Activated CD4-positive, alpha-beta T cell treated with anti-CD3 and anti-CD28 coated beads for 24 hours (primary cell): ENCODE measurements around the gene OR2A14.
"Not testable (repeated sequence)": the region's sequence is repeated elsewhere in the genome, so short reads cannot be mapped to it uniquely, and the experiment has no call there.

ENCODE experiments used
- DNase-seq, 2 donors: peaks; one replicate each; pipeline ENCODE4 v3.0.0-alpha.2; 2020; ENCODE audit warnings: low read depth in 2 of 2

OR2A14 gene, protein sequence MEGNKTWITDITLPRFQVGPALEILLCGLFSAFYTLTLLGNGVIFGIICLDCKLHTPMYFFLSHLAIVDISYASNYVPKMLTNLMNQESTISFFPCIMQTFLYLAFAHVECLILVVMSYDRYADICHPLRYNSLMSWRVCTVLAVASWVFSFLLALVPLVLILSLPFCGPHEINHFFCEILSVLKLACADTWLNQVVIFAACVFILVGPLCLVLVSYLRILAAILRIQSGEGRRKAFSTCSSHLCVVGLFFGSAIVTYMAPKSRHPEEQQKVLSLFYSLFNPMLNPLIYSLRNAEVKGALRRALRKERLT

DNA sequence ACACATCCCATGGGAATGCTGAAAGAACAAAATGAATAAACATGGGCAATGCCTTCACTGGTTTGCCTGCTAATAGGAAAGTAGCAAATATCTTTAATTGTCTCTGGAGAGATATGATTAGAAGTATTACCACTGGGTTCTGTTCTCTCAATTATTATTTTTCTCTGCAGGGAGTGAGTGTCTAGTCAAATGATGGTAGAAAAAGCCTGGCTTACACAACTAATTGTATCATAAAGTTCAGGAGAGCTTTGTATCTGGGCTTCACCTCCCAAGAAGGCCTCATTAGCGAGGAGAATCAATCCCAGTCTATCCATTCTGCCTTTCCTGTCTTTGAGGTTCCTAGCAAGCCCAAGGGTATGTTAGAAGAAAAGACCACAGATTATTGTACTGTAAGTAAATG lies at the start of gene OR2A14:
TSS of gene OR2A14 (plus strand) at position 301 of the 400 bp plus-strand sequence. CDS start 5,937 bp downstream, outside the sequence.
- no peak for DNase-seq

DNA sequence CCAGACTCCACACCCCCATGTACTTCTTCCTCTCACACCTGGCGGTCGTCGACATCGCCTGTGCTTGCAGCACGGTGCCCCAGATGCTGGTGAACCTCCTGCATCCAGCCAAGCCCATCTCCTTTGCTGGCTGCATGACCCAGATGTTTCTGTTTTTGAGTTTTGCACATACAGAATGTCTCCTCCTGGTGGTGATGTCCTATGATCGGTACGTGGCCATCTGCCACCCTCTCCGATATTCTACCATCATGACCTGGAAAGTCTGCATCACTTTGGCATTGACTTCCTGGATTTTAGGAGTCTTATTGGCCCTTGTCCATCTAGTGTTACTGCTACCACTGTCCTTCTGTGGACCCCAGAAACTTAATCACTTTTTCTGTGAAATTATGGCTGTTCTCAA lies 48.6 kb upstream of the OR2A14 start:
- no peak for DNase-seq

DNA sequence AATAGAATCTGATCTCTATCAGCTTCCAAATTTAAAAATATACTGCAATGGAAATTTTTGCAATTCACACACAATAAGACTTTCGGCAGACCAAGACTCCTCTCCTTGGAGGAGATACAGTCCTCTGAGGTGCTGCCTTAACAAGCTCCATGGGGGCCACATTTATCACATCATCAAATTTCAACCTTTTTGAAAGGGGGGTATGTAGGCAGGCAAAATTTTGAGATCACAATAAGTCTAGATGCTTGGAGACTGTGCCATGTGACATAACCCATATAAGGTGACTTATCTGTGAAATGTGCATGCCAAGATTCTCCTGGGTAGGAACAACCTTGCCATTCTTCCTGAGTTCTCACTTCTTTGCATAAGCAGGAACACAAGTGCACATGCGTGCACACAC lies 37.0 kb upstream of the OR2A14 start, which contains the start of gene OR2A12:
TSS of gene OR2A12 (plus strand) at position 301 of the 400 bp plus-strand sequence. CDS start 8,830 bp downstream, outside the sequence.
- no peak for DNase-seq

DNA sequence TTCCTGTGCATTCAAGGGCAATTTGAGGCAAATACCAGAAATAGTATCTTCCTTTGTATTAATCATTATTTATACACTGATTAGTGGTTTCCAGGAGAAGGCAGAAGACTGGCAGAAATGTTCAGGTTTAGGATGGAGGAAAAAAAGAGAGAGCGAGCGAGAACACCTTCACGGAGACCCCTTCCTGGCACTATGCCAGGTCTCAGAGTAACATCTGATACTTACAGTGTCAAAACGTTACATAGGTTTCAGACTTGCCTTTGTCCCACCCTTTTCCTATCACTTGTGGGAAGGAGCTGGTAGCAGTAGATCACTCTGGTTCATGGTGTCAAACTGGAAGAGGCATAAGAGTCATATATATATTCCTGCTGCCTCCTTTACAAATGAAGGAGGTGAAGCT lies 36.2 kb upstream of the OR2A14 start:
- DNase-seq, result no peak

DNA sequence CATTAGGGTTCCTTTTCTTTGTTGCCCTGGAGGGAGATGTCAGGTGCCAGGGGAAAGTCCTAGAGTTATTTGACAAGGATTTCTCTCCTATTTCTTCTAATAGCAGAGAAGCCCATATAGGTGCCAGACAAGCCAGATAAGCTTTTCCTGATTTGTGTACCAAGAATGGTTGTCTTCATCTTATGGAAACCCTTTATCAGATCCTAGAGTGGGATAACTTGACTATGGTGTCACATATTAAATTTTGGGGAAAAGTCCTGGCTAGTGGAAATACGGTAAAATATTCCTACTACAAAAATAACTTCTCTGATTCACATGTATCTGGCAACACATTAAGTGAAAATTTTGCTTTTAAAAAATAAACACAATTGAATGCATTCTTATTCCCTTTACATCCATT lies 35.7 kb upstream of the OR2A14 start:
- DNase-seq, result no peak

DNA sequence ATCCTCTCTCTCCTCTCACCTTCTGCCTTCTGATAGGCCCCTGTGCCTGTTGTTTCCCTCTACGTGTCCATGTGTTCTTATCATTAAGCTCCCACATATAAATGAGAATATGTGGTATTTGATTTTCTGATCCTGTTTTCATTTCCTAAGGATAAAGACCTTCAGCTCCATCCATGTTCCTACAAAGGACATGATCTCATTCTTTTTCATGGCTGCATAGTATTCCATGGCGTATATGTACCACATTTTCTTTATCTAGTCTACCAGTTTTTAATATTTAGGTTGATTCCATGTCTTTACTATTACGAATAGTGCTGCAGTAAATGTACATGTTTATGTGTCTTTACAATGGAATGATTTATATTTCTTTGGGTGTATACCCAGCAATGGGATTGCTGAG lies 32.3 kb upstream of the OR2A14 start:
- no peak for DNase-seq

DNA sequence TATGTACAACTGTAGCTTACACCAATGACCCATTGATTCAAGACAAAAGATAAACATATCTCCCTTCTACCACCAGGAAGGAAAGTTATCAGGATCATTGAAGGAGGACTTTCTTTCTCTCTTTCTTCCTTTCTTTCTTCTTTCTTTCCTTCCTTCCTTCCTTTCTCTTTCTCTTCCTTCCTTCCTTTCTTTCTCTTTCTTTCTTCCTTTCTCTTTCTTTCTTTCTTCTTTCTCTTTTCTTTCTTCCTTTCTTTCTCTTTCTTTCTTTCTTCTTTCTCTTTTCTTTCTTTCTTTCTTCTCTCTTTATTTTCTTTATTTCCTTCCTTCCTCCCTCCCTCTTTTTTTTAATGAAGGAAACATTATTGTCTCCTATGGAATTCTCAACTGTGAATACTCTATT lies 24.2 kb upstream of the OR2A14 start:
- DNase-seq, result no peak

DNA sequence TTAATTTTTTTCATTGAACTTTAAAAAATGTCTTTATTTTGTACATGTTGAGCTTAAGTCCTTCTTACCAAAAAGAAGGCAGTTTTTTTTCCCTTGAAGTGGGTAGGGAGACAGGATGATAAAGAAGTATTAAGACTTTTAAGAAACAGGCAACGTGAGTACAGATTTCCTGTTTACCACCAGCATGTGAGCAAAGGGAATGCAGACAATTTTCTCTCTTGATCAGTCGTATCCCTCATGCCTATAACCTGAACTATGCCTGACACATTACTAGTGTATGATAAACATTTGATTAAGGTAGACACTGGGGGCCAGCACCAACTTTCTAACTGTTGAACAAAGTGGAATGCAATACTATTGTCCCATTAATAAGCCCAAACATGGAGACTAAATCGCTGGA lies 22.4 kb upstream of the OR2A14 start:
- DNase-seq, result no peak

DNA sequence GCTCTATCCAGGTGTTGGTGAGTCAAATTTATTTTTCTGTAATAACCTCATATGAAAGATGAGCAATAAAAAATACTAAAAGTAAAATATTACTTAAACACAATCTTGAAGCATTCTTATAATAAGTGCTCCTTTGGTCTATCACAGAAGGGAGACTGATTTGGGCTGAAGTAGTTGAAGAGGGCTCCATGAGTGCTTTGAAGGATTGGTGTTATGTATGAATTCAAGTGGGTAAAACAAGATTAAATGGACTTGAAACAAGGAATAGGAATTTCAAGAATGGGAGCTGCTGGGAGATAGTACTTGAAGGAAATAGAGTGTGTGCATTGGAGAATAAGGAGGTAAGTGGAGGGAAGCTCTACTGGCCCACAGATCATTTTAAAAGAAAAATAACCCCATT lies 20.9 kb upstream of the OR2A14 start:
- DNase-seq, result no peak

DNA sequence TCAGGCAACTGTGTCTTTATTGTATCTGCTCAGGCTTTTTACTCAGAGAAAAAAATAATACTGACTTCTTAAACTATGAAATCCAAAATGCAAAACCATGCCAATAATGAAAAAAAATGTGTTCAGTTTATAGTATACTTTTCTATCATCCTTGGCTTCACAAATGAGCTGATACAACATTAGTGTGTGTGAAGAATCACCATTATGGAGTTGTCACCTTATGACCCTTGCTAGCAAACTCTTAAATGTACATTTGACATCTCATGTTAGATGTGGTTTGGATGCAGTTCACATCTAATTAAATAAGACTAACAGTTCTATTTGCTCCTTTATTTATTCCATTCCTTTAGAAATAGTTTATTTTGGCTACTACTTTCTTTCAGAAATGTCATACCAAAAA lies 17.8 kb upstream of the OR2A14 start:
- no peak for DNase-seq

DNA sequence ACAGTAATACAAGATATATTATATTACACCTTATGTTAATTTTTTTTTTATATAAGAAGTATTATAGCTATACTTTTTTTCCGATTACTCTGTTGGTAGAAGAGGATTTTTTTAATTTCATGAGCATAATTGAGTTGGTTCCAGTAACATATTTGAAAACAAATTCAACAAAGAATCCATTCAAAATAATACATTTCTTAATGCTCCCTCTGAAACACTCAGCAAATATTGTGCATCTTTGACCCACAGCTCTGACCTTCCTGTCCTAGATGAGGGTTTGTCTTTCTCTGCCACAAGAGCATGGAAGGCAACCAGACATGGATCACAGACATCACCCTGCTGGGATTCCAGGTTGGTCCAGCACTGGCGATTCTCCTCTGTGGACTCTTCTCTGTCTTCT lies 13.7 kb upstream of the OR2A14 start, which contains the start of gene OR2A2:
TSS of gene OR2A2 (plus strand) at position 301 of the 400 bp plus-strand sequence. CDS start at position 301, 0 bp downstream.
- no peak for DNase-seq

DNA sequence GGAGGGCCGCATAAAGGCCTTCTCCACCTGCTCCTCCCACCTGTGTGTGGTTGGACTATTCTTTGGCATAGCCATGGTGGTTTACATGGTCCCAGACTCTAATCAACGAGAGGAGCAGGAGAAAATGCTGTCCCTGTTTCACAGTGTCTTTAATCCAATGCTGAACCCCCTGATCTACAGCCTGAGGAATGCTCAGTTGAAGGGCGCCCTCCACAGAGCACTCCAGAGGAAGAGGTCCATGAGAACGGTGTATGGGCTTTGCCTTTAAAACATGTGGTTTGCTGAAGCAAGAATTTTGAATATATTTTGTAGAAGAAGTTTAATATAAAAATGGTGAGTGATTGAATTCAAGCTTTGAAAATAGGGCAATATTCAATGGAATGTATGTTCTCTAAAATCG lies 12.7 kb upstream of the OR2A14 start:
- no peak for DNase-seq

DNA sequence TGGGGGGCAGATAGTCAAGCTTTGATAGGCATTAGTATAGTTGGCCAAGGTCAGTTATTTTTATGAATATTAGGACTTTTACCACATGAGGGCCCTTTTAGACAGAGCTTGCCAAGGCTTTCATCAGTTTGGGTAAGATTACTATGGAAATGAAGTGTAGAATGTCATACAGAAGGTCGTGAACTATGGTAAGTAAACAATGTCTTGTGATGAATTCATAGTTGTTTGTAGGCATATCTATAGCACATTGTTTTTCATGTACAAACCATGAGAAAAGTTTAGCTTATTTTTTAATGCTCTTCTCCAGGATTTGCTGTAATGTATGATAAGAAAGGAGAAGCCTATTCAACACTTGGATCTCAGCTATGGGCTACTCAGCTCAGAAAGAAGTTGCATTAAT lies 9.3 kb upstream of the OR2A14 start:
- no peak for DNase-seq

DNA sequence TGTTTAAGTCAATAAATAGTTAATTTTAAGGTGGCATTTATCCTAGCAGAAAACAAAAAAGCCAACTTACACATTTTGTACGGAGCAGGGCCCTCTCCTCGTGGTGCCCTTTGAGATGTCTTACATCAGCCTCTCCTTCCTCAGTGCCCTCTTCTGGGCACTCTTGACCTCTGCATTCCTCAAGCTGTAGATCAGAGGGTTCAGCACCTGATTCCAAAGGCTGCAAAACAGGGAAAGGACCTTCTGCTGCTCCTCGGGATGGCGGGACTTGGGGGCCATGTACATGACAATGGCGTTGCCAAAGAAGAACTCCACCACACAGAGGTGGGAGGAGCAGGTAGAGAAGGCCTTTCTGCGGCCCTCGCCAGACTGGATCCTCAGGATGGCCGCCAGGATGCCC lies 4.6 kb upstream of the OR2A14 start:
- DNase-seq, result no peak

DNA sequence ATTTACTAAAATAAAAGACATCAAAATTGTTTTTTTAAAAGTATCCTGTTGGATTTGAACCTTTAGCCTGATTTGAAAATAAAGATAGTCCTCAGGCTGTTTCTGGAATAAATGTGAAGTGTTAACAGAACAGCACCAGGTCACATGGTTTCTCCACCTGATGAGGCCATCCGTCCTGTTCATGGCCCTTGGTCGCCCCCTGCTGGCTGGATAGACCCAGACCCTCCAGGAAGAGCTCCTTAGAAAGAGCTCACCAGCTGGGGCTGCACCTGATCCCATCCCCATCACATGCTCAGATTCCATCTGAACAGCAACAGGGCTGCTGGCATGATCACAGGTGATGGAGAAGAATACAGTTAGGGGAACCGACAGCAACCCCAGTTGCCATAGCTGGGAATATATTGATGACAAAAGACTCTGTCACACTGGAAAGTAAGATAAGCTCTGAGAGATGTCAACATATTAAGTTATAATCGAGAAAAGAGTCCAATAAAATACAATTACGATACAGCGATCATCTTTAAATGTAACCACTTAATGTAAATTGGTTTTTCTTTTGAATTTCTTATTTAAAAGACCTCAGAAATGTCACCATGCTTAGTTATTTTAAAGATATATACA lies 4.8 kb downstream of the OR2A14 start:
- DNase-seq, result peak; percentile 86 to 94

DNA sequence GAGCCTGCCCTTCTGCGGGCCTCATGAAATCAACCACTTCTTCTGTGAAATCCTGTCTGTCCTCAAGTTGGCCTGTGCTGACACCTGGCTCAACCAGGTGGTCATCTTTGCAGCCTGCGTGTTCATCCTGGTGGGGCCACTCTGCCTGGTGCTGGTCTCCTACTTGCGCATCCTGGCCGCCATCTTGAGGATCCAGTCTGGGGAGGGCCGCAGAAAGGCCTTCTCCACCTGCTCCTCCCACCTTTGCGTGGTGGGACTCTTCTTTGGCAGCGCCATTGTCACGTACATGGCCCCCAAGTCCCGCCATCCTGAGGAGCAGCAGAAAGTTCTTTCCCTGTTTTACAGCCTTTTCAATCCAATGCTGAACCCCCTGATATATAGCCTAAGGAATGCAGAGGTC lies 6.6 kb downstream of the OR2A14 start:
- DNase-seq, result not testable (repeated sequence)

DNA sequence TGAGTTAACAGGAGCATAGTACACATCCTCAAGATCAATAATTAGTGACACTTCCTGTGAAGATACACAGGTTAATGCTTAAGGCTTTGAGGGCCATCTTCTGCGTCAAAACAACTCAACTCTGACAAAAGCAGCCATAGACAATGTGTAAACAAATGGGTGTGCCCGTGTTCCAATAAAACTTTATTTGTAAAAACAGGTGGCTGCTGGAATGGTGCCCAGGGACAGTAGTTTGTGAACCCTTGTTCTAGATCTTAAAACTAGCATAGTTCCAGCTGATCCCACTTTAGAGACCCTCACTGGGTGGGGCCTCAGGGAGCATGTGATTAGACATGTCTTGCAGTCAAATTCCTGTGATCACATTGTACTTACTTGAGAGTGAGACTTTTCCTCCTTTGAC lies 7.8 kb downstream of the OR2A14 start:
- DNase-seq, result no peak

DNA sequence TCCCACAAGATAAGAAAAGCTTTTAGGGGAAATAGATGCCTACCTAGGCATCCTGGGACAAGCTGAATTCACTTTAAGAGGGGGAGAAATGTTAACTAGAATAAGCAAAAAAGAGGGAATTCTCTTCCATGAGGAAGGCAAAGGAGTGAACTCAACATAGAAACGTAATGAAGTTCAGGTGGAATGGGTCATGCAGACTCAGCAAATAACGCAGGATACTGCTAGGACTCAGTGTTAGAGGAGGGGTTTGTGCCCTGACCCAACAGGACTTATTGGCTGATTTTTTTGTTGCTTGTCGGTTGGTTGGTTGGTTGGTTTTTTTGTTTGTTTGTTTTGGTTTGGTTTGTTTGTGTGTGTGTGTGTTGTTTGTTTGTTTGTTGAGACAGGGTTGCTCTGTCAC lies 9.3 kb downstream of the OR2A14 start:
- DNase-seq, result no peak

DNA sequence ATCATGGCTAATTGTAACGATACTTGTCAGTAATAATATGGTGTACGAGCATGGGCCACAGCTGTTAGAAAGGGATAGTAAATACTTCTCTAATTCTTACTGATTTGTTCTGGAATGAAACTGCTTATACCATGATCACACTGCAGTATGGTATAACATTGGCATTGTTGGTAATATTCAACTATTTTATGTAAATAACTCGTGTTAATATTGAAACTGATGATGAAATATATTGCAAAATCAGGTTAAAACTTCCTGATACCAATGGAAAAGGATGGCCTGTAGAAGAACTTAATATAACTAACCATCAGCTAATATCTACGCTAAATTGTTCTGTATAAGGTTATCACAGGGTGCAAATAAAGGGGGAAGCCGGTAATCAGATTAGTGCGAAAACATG lies 10.3 kb downstream of the OR2A14 start:
- DNase-seq, result no peak

DNA sequence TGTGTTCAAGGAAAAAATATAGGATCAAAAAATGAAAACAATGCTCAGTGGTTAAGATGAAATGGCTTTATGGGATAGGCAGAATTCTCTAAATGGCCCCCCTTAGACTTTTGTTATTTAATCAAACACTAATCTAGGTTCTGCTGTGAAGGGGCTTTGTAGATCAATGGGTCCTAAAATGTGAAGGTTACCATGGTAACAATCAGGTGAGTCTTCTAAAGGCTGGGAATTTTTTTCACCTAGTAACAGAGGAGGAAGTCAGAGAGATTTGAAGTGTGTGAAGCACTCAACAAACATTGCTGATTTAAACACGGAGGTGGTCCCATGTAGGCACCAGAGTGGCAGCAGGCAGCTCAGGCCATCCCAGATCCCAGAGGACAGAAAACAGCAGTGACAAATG lies 11.1 kb downstream of the OR2A14 start:
- no peak for DNase-seq

DNA sequence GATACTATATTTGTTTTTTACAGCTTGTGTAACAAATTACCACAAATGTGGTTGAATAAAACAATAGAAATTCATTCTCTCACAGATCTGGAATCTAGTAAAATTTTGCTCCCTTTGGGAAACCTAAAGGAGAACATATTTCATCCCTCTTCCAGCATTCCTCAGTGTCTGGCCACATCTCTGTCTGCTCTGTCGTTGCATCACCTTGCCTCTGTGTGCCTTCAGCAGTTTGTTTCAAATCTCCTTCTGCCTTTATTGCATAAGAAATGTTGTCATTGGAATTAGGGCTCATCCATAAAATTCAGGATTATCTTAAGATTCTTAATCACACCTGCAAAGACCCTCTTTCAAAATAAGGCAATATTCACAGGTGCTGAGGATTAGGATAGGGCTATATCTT lies 14.5 kb downstream of the OR2A14 start:
- no peak for DNase-seq

DNA sequence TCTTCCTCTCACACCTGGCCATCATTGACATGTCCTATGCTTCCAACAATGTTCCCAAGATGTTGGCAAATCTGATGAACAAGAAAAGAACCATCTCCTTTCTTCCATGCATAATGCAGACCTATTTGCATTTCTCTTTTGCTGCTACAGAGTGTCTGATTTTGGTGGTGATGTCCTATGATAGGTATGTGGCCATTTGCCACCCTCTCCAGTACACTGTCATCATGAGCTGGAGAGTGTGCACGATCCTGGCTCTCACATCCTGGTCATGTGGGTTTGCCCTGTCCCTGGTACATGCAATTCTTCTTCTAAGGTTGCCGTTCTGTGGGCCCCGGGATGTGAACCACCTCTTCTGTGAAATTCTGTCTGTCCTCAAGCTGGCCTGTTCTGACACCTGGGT lies 19.2 kb downstream of the OR2A14 start:
- DNase-seq, result no peak

DNA sequence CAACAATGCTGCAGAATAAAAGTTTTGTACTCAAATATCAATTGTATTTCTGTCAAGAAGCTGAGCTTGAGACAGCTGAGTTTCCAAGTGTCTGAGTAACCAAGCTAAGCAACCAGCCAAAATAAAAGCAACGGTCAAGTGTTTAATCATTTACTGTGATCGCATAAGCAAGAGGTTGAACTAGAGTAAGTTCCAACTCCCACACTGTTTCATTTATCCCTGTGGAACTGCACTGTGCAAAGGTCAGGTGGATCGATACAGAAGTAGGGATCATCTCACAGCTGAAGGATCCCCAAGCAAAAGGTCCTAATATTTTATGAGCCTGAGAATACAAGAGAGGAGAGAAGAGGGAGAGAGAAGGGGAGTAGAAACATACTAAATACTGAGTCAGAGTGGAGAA lies 21.4 kb downstream of the OR2A14 start:
- no peak for DNase-seq
